Nephron progenitor cell (in vitro differentiated cells): ENCODE measurements around the gene SPTBN4.

ENCODE experiments used
- DNase-seq: peaks from one replicate; pipeline ENCODE4 v3.0.0; 2021
- H3K27ac Mint-ChIP-seq: 2 replicates; pipeline ENCODE4 v1.8.0; 2021; ENCODE audit warnings: mild to moderate bottlenecking, moderate library complexity, mixed read lengths
- H3K27me3 Mint-ChIP-seq: 2 replicates; pipeline ENCODE4 v1.8.0; 2021; ENCODE audit warnings: mild to moderate bottlenecking, low read depth, mixed read lengths; ENCODE audit not compliant: poor library complexity
- H3K36me3 Mint-ChIP-seq: 2 replicates; pipeline ENCODE4 v1.8.0; 2021; ENCODE audit warnings: low read depth, mixed read lengths
- H3K4me1 Mint-ChIP-seq: 2 replicates; pipeline ENCODE4 v1.8.0; 2021; ENCODE audit warnings: mixed read lengths
- H3K4me3 Mint-ChIP-seq: 2 replicates; pipeline ENCODE4 v1.8.0; 2021; ENCODE audit warnings: mild to moderate bottlenecking, moderate library complexity, mixed read lengths
- H3K9me3 Mint-ChIP-seq: 2 replicates; pipeline ENCODE4 v1.8.0; 2021; ENCODE audit warnings: mild to moderate bottlenecking, moderate library complexity, mixed read lengths
- TF ChIP-seq, protein P1 (sequence below): fragments of 200-600 bp; sonication (generic); IDR thresholded peaks from 2 replicates; pipeline ENCODE4 v1.5.0; 2021; ENCODE audit warnings: antibody characterized with exemption

The SPTBN4 gene

GRCh38 chr19:40501599-40501998, 34.8 kb downstream of the SPTBN4 start:
- Mint-ChIP-seq H3K4me1 (no peaks in the 10 kb centered on the region), H3K36me3 (no peaks in the 10 kb centered on the region), H3K9me3 (no peaks in the 10 kb centered on the region), H3K4me3 (no peak overlapping the region), H3K27ac (no peak overlapping the region), H3K27me3 (peaks cover 56% of the 10 kb centered on the region)
- TF ChIP-seq, protein P1, sequence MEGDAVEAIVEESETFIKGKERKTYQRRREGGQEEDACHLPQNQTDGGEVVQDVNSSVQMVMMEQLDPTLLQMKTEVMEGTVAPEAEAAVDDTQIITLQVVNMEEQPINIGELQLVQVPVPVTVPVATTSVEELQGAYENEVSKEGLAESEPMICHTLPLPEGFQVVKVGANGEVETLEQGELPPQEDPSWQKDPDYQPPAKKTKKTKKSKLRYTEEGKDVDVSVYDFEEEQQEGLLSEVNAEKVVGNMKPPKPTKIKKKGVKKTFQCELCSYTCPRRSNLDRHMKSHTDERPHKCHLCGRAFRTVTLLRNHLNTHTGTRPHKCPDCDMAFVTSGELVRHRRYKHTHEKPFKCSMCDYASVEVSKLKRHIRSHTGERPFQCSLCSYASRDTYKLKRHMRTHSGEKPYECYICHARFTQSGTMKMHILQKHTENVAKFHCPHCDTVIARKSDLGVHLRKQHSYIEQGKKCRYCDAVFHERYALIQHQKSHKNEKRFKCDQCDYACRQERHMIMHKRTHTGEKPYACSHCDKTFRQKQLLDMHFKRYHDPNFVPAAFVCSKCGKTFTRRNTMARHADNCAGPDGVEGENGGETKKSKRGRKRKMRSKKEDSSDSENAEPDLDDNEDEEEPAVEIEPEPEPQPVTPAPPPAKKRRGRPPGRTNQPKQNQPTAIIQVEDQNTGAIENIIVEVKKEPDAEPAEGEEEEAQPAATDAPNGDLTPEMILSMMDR = no peak
- no peak for DNase-seq

DNA sequence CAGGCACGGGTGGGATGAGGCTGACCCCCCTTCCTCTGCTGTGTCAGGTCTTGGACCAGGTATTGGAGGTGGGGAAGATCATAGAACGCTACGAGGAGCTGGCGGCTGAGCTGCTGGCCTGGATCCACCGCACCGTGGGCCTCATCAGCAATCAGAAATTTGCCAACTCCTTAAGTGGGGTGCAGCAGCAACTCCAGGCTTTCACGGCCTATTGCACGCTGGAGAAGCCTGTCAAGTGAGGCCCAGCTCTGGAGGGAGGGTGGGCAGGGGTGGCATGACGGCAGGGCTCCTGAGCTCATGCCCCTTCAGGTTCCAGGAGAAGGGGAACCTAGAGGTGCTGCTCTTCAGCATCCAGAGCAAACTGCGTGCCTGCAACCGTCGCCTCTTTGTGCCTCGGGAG, 35.3 kb downstream of the SPTBN4 start:
- no peaks in the 10 kb centered on the region for H3K9me3 Mint-ChIP-seq
- DNase-seq = no peak
- no peak overlapping the region for H3K4me3 Mint-ChIP-seq
- TF ChIP-seq, protein P1 = no peak
- no peak overlapping the region for H3K27ac Mint-ChIP-seq
- H3K36me3 Mint-ChIP-seq = no peaks in the 10 kb centered on the region
- peaks cover 61% of the 10 kb centered on the region for H3K27me3 Mint-ChIP-seq
- H3K4me1 Mint-ChIP-seq = no peaks in the 10 kb centered on the region

DNA sequence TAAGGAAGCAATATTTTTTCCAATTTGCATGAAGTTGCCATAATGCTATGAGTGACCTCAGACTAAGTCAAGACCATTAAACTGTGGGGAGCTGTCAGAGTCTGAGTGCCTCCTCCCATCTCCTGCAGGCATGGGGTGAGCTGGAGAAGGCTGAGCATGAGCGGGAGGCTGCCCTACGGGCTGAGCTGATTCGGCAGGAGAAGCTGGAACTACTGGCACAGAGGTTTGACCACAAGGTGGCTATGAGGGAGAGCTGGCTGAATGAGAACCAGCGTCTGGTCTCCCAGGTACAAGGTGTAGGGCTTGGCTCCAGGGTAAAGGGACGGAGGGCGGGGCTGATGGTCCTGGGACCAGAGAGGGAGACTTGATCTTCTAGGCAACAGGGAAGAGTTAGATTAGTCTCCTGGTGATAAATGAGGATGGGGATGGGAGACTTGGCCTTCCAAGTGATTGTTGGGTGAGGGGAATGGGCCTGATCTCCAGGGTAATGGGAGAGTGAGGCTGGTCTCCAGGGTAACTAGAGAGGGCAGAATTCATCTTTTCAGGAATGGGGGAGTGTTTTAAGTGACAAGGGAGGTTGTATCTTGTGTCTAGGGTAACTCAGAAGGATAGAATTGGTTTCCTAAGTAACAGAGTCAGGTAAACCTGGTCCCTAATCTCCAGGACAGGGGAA, 36.0 kb downstream of the SPTBN4 start:
- Mint-ChIP-seq H3K9me3 (no peaks in the 10 kb centered on the region), H3K27me3 (peaks cover 68% of the 10 kb centered on the region), H3K27ac (no peak overlapping the region), H3K4me3 (no peak overlapping the region), H3K4me1 (no peaks in the 10 kb centered on the region), H3K36me3 (no peaks in the 10 kb centered on the region)
- no peak for DNase-seq
- TF ChIP-seq, protein P1 = no peak

- Mint-ChIP-seq H3K27ac (no peak overlapping the region), H3K27me3 (peaks cover 73% of the 10 kb centered on the region), H3K9me3 (no peaks in the 10 kb centered on the region), H3K36me3 (no peaks in the 10 kb centered on the region), H3K4me1 (no peaks in the 10 kb centered on the region), H3K4me3 (no peak overlapping the region)
- no peak for DNase-seq
- TF ChIP-seq, protein P1 = no peak
Observed at GRCh38 chr19:40503320-40503695, 36.5 kb downstream of the SPTBN4 start.

GRCh38 chr19:40506099-40506498, 39.3 kb downstream of the SPTBN4 start:
- no peaks in the 10 kb centered on the region for H3K4me1 Mint-ChIP-seq
- H3K36me3 Mint-ChIP-seq = no peaks in the 10 kb centered on the region
- TF ChIP-seq, protein P1 = no peak
- H3K4me3 Mint-ChIP-seq = no peak overlapping the region
- H3K27ac Mint-ChIP-seq = no peak overlapping the region
- DNase-seq = no peak
- no peaks in the 10 kb centered on the region for H3K9me3 Mint-ChIP-seq
- H3K27me3 Mint-ChIP-seq = peaks cover 95% of the 10 kb centered on the region

DNA sequence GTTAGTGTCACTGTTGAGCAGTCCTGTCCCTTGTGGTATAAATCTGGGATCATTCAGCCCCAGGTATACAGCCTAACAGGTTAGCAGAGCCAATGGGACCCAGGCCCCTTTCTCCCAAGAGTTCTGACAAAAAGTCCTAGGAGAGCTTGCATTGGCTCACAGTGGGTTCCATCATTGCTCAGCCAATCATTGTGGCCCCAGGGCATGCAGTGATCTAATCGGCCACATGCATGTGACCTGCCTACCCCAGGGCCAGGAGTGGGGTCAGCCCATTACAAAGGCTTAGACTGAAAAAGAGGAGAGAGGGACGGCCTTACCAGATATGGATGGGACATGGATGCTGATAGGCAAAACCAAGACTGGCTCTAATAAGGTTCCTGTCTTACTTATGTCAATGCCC, 41.1 kb downstream of the SPTBN4 start:
- no peaks in the 10 kb centered on the region for H3K36me3 Mint-ChIP-seq
- TF ChIP-seq, protein P1 = no peak
- H3K27ac Mint-ChIP-seq = no peak overlapping the region
- peaks cover 3% of the 10 kb centered on the region for H3K9me3 Mint-ChIP-seq
- H3K27me3 Mint-ChIP-seq = peaks cover 97% of the 10 kb centered on the region
- H3K4me1 Mint-ChIP-seq = no peaks in the 10 kb centered on the region
- no peak for DNase-seq
- no peak overlapping the region for H3K4me3 Mint-ChIP-seq
